HepG2 (cell line): ENCODE measurements around the gene TFF1.

Experiments
- IKZF4 ChIP-seq: sonication (generic); formaldehyde crosslinking; IDR thresholded peaks from 2 replicates; pipeline ENCODE4 v1.5.1; 2020; ENCODE audit warnings: borderline replicate concordance, mild to moderate bottlenecking, low read depth, missing genetic modification reagents; ENCODE audit errors: not compliant biosample characterization
- MXI1 ChIP-seq: IDR thresholded peaks from 3 replicates; pipeline ENCODE4 v1.6.1; 2012; ENCODE audit warnings: low read depth, low read length, inconsistent platforms, borderline replicate concordance
- NR2C2 ChIP-seq: sonication (generic); formaldehyde crosslinking; IDR thresholded peaks from 2 replicates; pipeline ENCODE4 v1.4.0; 2020; ENCODE audit warnings: missing genetic modification reagents, mild to moderate bottlenecking, moderate library complexity, borderline replicate concordance
- PHF21A ChIP-seq: sonication (generic); formaldehyde crosslinking; IDR thresholded peaks from 2 replicates; pipeline ENCODE4 v1.5.0; 2020; ENCODE audit warnings: mild to moderate bottlenecking, missing genetic modification reagents
- SMARCE1 ChIP-seq: fragments of 450-650 bp; IDR thresholded peaks from 2 replicates; pipeline ENCODE4 v1.6.1; 2017; ENCODE audit warnings: borderline replicate concordance
- YY1 ChIP-seq: IDR thresholded peaks from 2 replicates; pipeline ENCODE4 v1.6.1; 2011; ENCODE audit warnings: low read length, low read depth, moderate library complexity, mild to moderate bottlenecking; ENCODE audit not compliant: insufficient read depth, insufficient replicate concordance
- ZNF138 ChIP-seq: sonication (generic); formaldehyde crosslinking; IDR thresholded peaks from 2 replicates; pipeline ENCODE4 v1.5.0; 2020; ENCODE audit warnings: mild to moderate bottlenecking, low read depth, missing genetic modification reagents
- ZNF225 ChIP-seq: sonication (generic); formaldehyde crosslinking; IDR thresholded peaks from 2 replicates; pipeline ENCODE4 v1.4.0; 2020; ENCODE audit warnings: mild to moderate bottlenecking, missing genetic modification reagents
- TF ChIP-seq, protein P1 (sequence below): sonication (generic); formaldehyde crosslinking; IDR thresholded peaks from 2 replicates; pipeline ENCODE4 v1.5.0; 2020; ENCODE audit warnings: mild to moderate bottlenecking, missing genetic modification reagents
- TF ChIP-seq, protein P2 (sequence below): sonication (generic); formaldehyde crosslinking; IDR thresholded peaks from 2 replicates; pipeline ENCODE4 v1.4.0; 2020; ENCODE audit warnings: missing genetic modification reagents, borderline replicate concordance

GRCh38 chr21:42343963-42344510 is 22.3 kb downstream of the TFF1 start:
- TF ChIP-seq IKZF4, result no peak
- TF ChIP-seq PHF21A, result no peak
- no peak for TF ChIP-seq NR2C2 (CRISPR knock-in tag)
- TF ChIP-seq SMARCE1, result no peak
- TF ChIP-seq, protein P1, sequence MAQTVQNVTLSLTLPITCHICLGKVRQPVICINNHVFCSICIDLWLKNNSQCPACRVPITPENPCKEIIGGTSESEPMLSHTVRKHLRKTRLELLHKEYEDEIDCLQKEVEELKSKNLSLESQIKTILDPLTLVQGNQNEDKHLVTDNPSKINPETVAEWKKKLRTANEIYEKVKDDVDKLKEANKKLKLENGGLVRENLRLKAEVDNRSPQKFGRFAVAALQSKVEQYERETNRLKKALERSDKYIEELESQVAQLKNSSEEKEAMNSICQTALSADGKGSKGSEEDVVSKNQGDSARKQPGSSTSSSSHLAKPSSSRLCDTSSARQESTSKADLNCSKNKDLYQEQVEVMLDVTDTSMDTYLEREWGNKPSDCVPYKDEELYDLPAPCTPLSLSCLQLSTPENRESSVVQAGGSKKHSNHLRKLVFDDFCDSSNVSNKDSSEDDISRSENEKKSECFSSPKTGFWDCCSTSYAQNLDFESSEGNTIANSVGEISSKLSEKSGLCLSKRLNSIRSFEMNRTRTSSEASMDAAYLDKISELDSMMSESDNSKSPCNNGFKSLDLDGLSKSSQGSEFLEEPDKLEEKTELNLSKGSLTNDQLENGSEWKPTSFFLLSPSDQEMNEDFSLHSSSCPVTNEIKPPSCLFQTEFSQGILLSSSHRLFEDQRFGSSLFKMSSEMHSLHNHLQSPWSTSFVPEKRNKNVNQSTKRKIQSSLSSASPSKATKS (CRISPR knock-in tag), result no peak
- no peak for TF ChIP-seq ZNF225 (CRISPR knock-in tag)
- TF ChIP-seq, protein P2, sequence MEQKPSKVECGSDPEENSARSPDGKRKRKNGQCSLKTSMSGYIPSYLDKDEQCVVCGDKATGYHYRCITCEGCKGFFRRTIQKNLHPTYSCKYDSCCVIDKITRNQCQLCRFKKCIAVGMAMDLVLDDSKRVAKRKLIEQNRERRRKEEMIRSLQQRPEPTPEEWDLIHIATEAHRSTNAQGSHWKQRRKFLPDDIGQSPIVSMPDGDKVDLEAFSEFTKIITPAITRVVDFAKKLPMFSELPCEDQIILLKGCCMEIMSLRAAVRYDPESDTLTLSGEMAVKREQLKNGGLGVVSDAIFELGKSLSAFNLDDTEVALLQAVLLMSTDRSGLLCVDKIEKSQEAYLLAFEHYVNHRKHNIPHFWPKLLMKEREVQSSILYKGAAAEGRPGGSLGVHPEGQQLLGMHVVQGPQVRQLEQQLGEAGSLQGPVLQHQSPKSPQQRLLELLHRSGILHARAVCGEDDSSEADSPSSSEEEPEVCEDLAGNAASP (CRISPR knock-in tag), result no peak
- no peak for TF ChIP-seq YY1
- TF ChIP-seq MXI1, result no peak
- no peak for TF ChIP-seq ZNF138 (CRISPR knock-in tag)
